Measurements from ENCODE around the gene GPAT2. TPM values are rescaled to one million over a fixed set of nuclear protein-coding genes. Genes with fewer than 3 reads are reported as not detected.

Gene GPAT2
- polyA plus RNA-seq, 1 donor: 4.2 TPM

Other genes starting within 250 kb of the GPAT2 start
- 26.8 TPM for gene ANKRD36C, start 43.1 kb downstream of the GPAT2 start, polyA plus RNA-seq (ENCODE audit: insufficient read length)
- gene ADRA2B, start 81.7 kb upstream of the GPAT2 start, polyA plus RNA-seq (ENCODE audit: insufficient read length): 2.7 TPM
- not detected for gene ASTL, start 103.6 kb upstream of the GPAT2 start, polyA plus RNA-seq (ENCODE audit: insufficient read length)
- 3.6 TPM for gene DUSP2, start 110.5 kb upstream of the GPAT2 start, polyA plus RNA-seq (ENCODE audit: insufficient read length)
- gene STARD7, start 173.9 kb upstream of the GPAT2 start, polyA plus RNA-seq (ENCODE audit: insufficient read length): 123 TPM
- gene TMEM127, start 231.1 kb upstream of the GPAT2 start, polyA plus RNA-seq (ENCODE audit: insufficient read length): 31.1 TPM
- gene CIAO1, start 231.3 kb upstream of the GPAT2 start, polyA plus RNA-seq (ENCODE audit: insufficient read length): 43.5 TPM